Lower leg skin (tissue), 3 donors: ENCODE results near the gene PER3.

ENCODE experiments used
- POLR2A ChIP-seq, 2 donors: fragments of 450-650 bp; IDR thresholded peaks; one replicate each; pipeline ENCODE4 v1.6.1; 2016 to 2017; ENCODE audit warnings: antibody characterized with exemption in 2 of 2, mild to moderate bottlenecking in 1 of 2, moderate library complexity in 1 of 2
- TF ChIP-seq, protein P1 (sequence below), 3 donors: fragments of 450-650 bp; IDR thresholded peaks; one replicate each; pipeline ENCODE4 v1.5.1; 2016; ENCODE audit warnings: antibody characterized with exemption in 3 of 3, mild to moderate bottlenecking in 3 of 3, moderate library complexity in 2 of 3

GRCh38 chr1:7890853-7891252, 106.8 kb downstream of the PER3 start:
- TF ChIP-seq POLR2A (IDR thresholded peaks at IDR 0.05): no peak
- TF ChIP-seq, protein P1, sequence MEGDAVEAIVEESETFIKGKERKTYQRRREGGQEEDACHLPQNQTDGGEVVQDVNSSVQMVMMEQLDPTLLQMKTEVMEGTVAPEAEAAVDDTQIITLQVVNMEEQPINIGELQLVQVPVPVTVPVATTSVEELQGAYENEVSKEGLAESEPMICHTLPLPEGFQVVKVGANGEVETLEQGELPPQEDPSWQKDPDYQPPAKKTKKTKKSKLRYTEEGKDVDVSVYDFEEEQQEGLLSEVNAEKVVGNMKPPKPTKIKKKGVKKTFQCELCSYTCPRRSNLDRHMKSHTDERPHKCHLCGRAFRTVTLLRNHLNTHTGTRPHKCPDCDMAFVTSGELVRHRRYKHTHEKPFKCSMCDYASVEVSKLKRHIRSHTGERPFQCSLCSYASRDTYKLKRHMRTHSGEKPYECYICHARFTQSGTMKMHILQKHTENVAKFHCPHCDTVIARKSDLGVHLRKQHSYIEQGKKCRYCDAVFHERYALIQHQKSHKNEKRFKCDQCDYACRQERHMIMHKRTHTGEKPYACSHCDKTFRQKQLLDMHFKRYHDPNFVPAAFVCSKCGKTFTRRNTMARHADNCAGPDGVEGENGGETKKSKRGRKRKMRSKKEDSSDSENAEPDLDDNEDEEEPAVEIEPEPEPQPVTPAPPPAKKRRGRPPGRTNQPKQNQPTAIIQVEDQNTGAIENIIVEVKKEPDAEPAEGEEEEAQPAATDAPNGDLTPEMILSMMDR (IDR thresholded peaks at IDR 0.05): no peak
